ENCODE measurements around the gene RPS6KB2. TPM values are rescaled to one million over a fixed set of nuclear protein-coding genes. Genes with fewer than 3 reads are reported as not detected.

Gene RPS6KB2
- total and polyA plus RNA-seq, 9 of the 15 experiments (the other 6 are each of a cell fraction or from before 2014, with no cell fraction given) = 0.42 to 122 (median 82.6) TPM

- no peak overlapping the region; a peak in 1 of 4 replicates for H3K9ac ChIP-seq (ENCODE audit: insufficient read depth in 1 of 2, low read depth in 2 of 2, low read length in 2 of 2)
- no peak overlapping the region for H3K4me2 ChIP-seq (ENCODE audit: insufficient read depth, low read length)
Measured at GRCh38 chr11:67466367-67466766, 38.1 kb downstream of the RPS6KB2 start.

More at GRCh38 chr11:67466367-67466766, 38.1 kb downstream of the RPS6KB2 start:
- 79% methylated on average over 5 of the region's 5 CpGs for WGBS (ENCODE audit: insufficient coverage, low coverage, missing lambda C conversion rate)
- BruUV-seq (replicated peaks) = no TSS peak
- Histone ChIP-seq H3K9me1 (ENCODE audit: control insufficient read depth, insufficient read depth, low read length) (no peaks in the 10 kb centered on the region), H3K36me3 (ENCODE audit: control insufficient read depth, insufficient read depth, low read length) (no peaks in the 10 kb centered on the region), H2AFZ (ENCODE audit: low read depth, low read length) (no peak overlapping the region), H3K79me2 (ENCODE audit: control insufficient read depth, insufficient read depth, low read length) (peaks cover 12% of the 10 kb centered on the region), H3K4me3 (no peak overlapping the region), H3K9me3 (replicated peaks; ENCODE audit: control insufficient read depth, insufficient read depth, low read depth, low read length) (no peaks in the 10 kb centered on the region), H4K20me1 (replicated peaks; ENCODE audit: control insufficient read depth, insufficient read depth, low read length) (no peaks in the 10 kb centered on the region), H3K27ac (ENCODE audit: extremely low read depth, low read depth, low read length) (no peak overlapping the region), H3K4me1 (replicated peaks in 1 of 2; ENCODE audit: control insufficient read depth in 2 of 2, insufficient read depth in 2 of 2, low read length in 2 of 2) (peaks cover 20 to 56% of the 10 kb centered on the region in 2 experiments; a peak in 4 of 5 replicates), H3K27me3 (ENCODE audit: control insufficient read depth in 2 of 2, insufficient read depth in 2 of 2, low read length in 2 of 2) (no peaks in the 10 kb centered on the region)
- FAIRE-seq = no peak
- in situ Hi-C loops (cut with MboI) (no loop called here), intact Hi-C loops (cut with micrococcal nuclease) (loop anchor here (5.0 kb wide), 1 partner anchor 44 kb away; no protein-coding TSS in a partner anchor)
- POLR2A ChIA-PET = interaction anchor here (0.7 kb wide), 1 partner anchor 27 kb away, joined by 3 read pairs; no protein-coding TSS in a partner anchor
- CTCF ChIA-PET (ENCODE audit: low intra/inter-chr PET ratio) = interaction anchor here (0.6 kb wide), 1 partner anchor 1652 kb away, joined by 4 read pairs; no protein-coding TSS in a partner anchor
- DNase-seq (ENCODE audit: extremely low read depth in 1 of 4, low spot score in 3 of 4) = no peak
- ATAC-seq = no peak
- TF ChIP-seq POLR2G (IDR thresholded peaks at IDR 0.05; ENCODE audit: low read depth, low read length) (0 out of 2 replicates have a peak, but pooled peaks have one; percentile 14), MEIS2 (IDR thresholded peaks at IDR 0.05; ENCODE audit: partially characterized antibody) (no peak), STAG1 (CRISPR knock-in tag; IDR thresholded peaks at IDR 0.05; ENCODE audit: borderline replicate concordance) (0 out of 2 replicates have a peak, but pooled peaks have one; percentile 10), POU5F1 (IDR thresholded peaks at IDR 0.05; ENCODE audit: borderline replicate concordance, low read depth, low read length, partially characterized antibody) (no peak), MTF1 (CRISPR knock-in tag; IDR thresholded peaks at IDR 0.05; ENCODE audit: borderline replicate concordance) (no peak), PTBP1 (IDR thresholded peaks at IDR 0.05; ENCODE audit: low read depth, low read length) (no peak), ZNF79 (CRISPR knock-in tag; IDR thresholded peaks at IDR 0.05; ENCODE audit: low read depth) (no peak), HLTF (IDR thresholded peaks at IDR 0.05) (no peak)
- TF ChIP-seq, protein P1, sequence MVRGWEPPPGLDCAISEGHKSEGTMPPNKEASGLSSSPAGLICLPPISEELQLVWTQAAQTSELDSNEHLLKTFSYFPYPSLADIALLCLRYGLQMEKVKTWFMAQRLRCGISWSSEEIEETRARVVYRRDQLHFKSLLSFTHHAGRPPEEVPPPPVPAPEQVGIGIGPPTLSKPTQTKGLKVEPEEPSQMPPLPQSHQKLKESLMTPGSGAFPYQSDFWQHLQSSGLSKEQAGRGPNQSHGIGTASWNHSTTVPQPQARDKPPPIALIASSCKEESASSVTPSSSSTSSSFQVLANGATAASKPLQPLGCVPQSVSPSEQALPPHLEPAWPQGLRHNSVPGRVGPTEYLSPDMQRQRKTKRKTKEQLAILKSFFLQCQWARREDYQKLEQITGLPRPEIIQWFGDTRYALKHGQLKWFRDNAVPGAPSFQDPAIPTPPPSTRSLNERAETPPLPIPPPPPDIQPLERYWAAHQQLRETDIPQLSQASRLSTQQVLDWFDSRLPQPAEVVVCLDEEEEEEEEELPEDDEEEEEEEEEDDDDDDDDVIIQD (CRISPR knock-in tag; IDR thresholded peaks at IDR 0.05) = no peak
- TF ChIP-seq, protein P2, sequence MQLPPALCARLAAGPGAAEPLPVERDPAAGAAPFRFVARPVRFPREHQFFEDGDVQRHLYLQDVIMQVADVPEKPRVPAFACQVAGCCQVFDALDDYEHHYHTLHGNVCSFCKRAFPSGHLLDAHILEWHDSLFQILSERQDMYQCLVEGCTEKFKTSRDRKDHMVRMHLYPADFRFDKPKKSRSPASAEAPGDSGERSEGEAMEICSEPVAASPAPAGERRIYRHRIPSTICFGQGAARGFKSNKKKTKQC (CRISPR knock-in tag; IDR thresholded peaks at IDR 0.05) = no peak

Measured in K562 (cell line).